Nephron progenitor cell (in vitro differentiated cells): ENCODE measurements around the gene NKTR.
"Not testable (repeated sequence)": the region's sequence is repeated elsewhere in the genome, so short reads cannot be mapped to it uniquely, and the experiment has no call there.

Experiments
- DNase-seq: peaks from one replicate; pipeline ENCODE4 v3.0.0; 2021
- H3K27ac Mint-ChIP-seq: 2 replicates; pipeline ENCODE4 v1.8.0; 2021; ENCODE audit warnings: mild to moderate bottlenecking, moderate library complexity, mixed read lengths
- H3K27me3 Mint-ChIP-seq: 2 replicates; pipeline ENCODE4 v1.8.0; 2021; ENCODE audit warnings: mild to moderate bottlenecking, low read depth, mixed read lengths; ENCODE audit not compliant: poor library complexity
- H3K36me3 Mint-ChIP-seq: 2 replicates; pipeline ENCODE4 v1.8.0; 2021; ENCODE audit warnings: low read depth, mixed read lengths
- H3K4me1 Mint-ChIP-seq: 2 replicates; pipeline ENCODE4 v1.8.0; 2021; ENCODE audit warnings: mixed read lengths
- H3K4me3 Mint-ChIP-seq: 2 replicates; pipeline ENCODE4 v1.8.0; 2021; ENCODE audit warnings: mild to moderate bottlenecking, moderate library complexity, mixed read lengths
- H3K9me3 Mint-ChIP-seq: 2 replicates; pipeline ENCODE4 v1.8.0; 2021; ENCODE audit warnings: mild to moderate bottlenecking, moderate library complexity, mixed read lengths
- TF ChIP-seq, protein P1 (sequence below): fragments of 200-600 bp; sonication (generic); IDR thresholded peaks from 2 replicates; pipeline ENCODE4 v1.5.0; 2021; ENCODE audit warnings: antibody characterized with exemption

Gene NKTR

DNA sequence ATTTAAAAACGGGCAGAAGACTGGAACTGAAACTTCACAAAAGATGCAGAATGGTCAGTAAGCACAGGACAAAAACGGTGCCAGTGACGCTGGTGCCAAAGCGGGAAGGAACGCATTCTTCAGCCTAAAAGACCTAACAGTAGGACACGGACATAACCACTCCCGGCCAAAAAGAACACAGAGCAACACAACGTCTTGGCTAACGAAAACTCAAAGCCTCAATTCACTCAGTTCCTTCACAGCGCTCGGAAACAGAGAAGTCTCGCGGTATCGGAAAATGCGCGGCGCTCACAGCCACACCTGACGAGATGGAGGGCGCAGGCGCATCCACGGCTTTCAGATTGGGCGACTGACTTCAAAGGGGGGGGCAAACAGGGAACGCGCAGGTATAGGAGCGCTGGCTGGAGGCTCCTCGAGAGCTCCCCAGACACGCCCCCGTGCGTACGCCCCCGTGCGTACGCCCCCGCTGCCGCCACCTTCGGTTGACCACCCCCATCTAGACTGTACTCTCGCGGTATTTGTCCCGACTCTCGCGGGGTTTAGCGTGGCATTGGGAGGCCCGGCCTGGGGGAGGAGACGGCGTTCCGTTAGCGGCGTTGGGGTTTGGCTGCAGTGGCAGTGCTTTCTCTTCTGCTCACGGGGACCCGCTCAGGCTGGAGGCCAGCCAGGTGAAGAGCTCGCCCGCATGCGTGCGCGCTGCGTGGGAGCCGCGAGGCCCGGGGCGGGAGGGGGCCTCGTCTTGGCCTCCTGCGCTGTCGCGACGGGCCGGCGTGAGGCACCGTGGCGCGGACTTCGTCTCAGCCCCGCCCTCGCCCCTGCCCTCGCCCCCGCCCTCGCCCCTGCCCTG, at the start of gene NKTR:
TSS of gene NKTR (plus strand) at position 576 of the 847 bp plus-strand sequence. CDS start 321 bp downstream, outside the sequence.
- Mint-ChIP-seq H3K9me3 (peaks cover 23% of the 10 kb centered on the region), H3K4me3 (peak within 1 kb of the TSS; percentile 90), H3K4me1 (peaks cover 28% of the 10 kb centered on the region), H3K27me3 (peaks cover 3% of the 10 kb centered on the region), H3K36me3 (peaks cover 57% of the 10 kb centered on the region), H3K27ac (peak within 1 kb of the TSS; percentile 98)
- peak; percentile 99 for DNase-seq
- TF ChIP-seq, protein P1, sequence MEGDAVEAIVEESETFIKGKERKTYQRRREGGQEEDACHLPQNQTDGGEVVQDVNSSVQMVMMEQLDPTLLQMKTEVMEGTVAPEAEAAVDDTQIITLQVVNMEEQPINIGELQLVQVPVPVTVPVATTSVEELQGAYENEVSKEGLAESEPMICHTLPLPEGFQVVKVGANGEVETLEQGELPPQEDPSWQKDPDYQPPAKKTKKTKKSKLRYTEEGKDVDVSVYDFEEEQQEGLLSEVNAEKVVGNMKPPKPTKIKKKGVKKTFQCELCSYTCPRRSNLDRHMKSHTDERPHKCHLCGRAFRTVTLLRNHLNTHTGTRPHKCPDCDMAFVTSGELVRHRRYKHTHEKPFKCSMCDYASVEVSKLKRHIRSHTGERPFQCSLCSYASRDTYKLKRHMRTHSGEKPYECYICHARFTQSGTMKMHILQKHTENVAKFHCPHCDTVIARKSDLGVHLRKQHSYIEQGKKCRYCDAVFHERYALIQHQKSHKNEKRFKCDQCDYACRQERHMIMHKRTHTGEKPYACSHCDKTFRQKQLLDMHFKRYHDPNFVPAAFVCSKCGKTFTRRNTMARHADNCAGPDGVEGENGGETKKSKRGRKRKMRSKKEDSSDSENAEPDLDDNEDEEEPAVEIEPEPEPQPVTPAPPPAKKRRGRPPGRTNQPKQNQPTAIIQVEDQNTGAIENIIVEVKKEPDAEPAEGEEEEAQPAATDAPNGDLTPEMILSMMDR: no peak

DNA sequence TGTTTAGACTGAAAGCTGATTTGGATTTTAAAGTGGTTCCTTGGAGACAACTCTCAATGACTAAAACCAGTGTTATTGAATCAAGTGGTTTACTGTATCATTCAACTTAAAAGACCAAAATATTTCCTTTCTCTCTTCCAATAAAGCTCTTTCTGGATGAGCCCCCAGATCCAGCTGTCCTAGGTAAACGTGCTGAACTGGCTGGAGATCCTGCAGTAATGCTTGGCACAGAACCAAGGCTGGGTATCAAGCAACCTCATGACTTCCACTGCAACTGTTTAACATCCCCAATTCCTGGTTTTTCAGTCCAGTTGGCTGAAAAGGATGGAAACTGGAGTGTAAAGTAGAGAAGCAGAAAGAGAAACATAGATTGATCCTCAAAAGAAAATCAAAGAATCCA, 47.7 kb upstream of the NKTR start:
- Mint-ChIP-seq H3K27ac (no peak overlapping the region), H3K9me3 (no peaks in the 10 kb centered on the region), H3K4me3 (no peak overlapping the region), H3K4me1 (no peaks in the 10 kb centered on the region), H3K36me3 (peaks cover 56% of the 10 kb centered on the region), H3K27me3 (peaks cover 2% of the 10 kb centered on the region)
- no peak for DNase-seq
- TF ChIP-seq, protein P1: no peak

DNA sequence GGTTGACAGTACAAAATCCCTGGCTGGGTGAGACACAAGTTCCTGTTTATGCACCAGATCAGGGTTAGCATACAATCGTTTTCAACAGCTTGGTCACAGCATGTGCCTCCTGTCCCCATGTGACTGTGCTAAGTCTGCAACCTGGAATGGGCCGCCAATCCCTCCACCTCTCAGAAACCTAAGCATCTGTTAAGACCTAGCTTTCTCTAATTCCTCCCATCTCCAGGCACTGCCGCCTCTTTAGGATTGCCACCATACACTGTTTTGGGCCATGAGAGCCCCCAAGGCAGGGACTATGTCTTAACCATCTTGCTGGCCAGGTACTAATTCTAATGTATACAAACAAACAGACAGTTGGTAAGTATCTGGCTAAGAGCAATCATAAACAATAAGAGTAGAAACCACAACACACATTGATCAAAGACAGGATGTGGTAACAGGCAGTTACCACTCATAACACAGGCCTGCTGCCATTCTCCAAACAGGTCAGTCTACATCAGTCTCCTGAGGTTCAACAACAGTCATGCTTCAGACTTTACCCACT, 44.3 kb upstream of the NKTR start:
- Mint-ChIP-seq H3K4me3 (no peak overlapping the region), H3K9me3 (no peaks in the 10 kb centered on the region), H3K27ac (no peak overlapping the region), H3K4me1 (no peaks in the 10 kb centered on the region), H3K36me3 (peaks cover 69% of the 10 kb centered on the region), H3K27me3 (peaks cover 2% of the 10 kb centered on the region)
- DNase-seq: no peak
- TF ChIP-seq, protein P1: no peak

DNA sequence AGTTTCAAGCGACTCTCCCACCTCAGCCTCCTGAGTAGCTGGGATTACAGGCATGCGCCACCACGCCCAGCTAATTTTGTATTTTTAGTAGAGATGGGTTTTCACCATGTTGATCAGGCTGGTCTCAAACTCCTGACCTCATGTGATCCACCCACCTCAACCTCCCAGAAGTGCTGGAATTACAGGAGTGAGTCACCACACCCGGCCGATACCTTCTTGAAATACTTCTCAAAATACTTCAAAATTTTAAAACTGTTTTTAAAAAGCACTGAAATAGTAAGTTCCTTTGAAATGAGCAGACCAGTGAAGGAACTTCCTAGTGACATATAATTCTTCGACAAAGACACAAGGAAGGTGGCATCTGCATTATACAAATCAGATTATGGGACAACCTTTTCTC, 43.7 kb upstream of the NKTR start:
- H3K4me3 Mint-ChIP-seq, DNase-seq, H3K9me3 Mint-ChIP-seq, H3K4me1 Mint-ChIP-seq, H3K27me3 Mint-ChIP-seq, H3K27ac Mint-ChIP-seq: not testable (repeated sequence)
- peaks cover 67% of the 10 kb centered on the region for H3K36me3 Mint-ChIP-seq

DNA sequence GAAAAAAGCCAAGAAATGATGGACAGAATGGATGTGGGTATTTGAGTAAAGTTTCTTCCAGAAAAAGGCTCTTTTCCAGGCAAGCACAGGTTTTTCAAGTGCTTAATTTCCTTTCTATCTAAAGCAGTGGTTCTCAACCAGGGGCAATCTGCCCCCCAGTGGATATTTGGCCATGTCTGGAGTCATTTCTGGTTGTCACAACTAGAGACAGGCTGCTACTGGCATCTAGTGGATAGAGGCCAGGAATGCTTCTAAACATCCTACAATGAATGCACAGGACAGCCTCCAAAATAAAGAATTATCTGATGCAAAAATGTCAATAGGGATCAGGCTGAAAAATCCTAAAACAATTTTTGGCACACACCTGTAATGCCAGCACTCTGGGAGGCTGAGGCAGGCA, 42.6 kb upstream of the NKTR start:
- Mint-ChIP-seq H3K4me3 (no peak overlapping the region), H3K27me3 (peaks cover 2% of the 10 kb centered on the region), H3K27ac (no peak overlapping the region), H3K4me1 (no peaks in the 10 kb centered on the region), H3K9me3 (no peaks in the 10 kb centered on the region), H3K36me3 (peaks cover 58% of the 10 kb centered on the region)
- no peak for DNase-seq
- TF ChIP-seq, protein P1: no peak

DNA sequence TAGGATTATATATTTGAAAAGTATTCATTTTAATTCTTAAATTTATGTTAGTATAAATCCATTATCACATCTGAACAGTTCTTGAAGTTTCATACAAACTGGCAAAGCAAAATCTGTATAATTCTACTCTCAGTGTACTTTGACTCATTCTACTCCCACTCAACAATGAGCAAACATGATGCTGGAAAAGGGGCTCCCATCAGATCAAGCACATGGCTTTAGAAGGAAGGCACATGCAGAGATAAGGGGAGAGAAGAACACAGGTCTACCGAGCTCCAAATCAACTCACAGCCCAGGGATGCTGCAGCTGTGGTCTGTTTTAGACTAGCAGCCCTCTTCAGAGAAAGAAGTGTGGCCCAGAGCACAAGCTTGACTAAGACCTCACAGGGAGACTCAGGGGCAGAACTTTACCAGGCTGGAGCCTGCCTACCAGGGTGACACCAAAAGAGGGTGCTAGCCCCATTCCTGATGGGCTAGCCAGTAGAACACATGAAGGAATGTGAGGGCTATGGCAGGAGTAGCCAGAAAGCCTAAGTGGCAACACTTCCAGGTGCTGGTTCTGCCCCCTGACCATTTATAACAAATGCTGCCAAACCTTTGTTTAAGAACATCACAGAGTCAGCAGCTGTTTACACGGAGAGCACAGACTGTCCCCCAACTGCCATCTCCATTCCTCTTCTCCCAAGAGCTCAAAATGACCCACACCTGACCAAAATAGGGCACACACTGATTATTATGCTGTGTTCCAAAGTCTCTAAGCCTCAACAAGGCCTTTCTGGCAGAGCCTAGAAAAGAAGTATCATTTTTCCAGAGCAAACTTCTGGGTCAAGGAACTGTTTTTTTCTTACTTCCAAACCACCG, 38.2 kb upstream of the NKTR start:
- Mint-ChIP-seq H3K4me3 (no peak overlapping the region), H3K36me3 (peaks cover 49% of the 10 kb centered on the region), H3K9me3 (no peaks in the 10 kb centered on the region), H3K27me3 (no peaks in the 10 kb centered on the region), H3K4me1 (no peaks in the 10 kb centered on the region), H3K27ac (peak overlapping the region; percentile 71)
- DNase-seq: no peak
- TF ChIP-seq, protein P1: no peak
